B cell (primary cell): ENCODE measurements around the gene ELF1.

Source experiments
- CTCF ChIP-seq: fragments of 200-600 bp; IDR thresholded peaks from one replicate; pipeline ENCODE4 v1.8.0; 2022; ENCODE audit warnings: antibody characterized with exemption, mild to moderate bottlenecking
- EZH2 ChIP-seq: IDR thresholded peaks from 2 replicates; pipeline ENCODE4 v1.6.1; 2012; ENCODE audit warnings: borderline replicate concordance, low read depth, mild to moderate bottlenecking, moderate library complexity, low read length; ENCODE audit not compliant: insufficient read depth, poor library complexity, severe bottlenecking

GRCh38 chr13:40986101-40986856 lies 32.8 kb downstream of the ELF1 start:
- no peak for TF ChIP-seq CTCF
- no peak for TF ChIP-seq EZH2
